KMS-11 (cell line): ENCODE measurements around the gene TMEM232.

Source experiments
- H2AFZ ChIP-seq: fragments of 200-600 bp; sonication (generic); 2 replicates; pipeline ENCODE4 v1.6.1; 2016; ENCODE audit warnings: antibody characterized with exemption, mixed run types, low read depth
- H3K27ac ChIP-seq: fragments of 200-600 bp; sonication (generic); 2 replicates; pipeline ENCODE4 v1.6.1; 2016; ENCODE audit warnings: mild to moderate bottlenecking, mixed run types
- H3K27me3 ChIP-seq: fragments of 200-600 bp; sonication (generic); 2 replicates; pipeline ENCODE4 v1.6.1; 2017; ENCODE audit warnings: mild to moderate bottlenecking, low read depth, mixed run types, moderate library complexity; ENCODE audit not compliant: insufficient read depth
- H3K36me3 ChIP-seq: fragments of 200-600 bp; sonication (generic); 2 replicates; pipeline ENCODE4 v1.6.1; 2017; ENCODE audit warnings: mild to moderate bottlenecking, mixed run types; ENCODE audit not compliant: insufficient read depth
- H3K4me1 ChIP-seq: fragments of 200-600 bp; sonication (generic); 2 replicates; pipeline ENCODE4 v1.6.1; 2016; ENCODE audit warnings: mild to moderate bottlenecking, low read depth, mixed run types; ENCODE audit not compliant: poor library complexity, severe bottlenecking
- H3K4me2 ChIP-seq: fragments of 200-600 bp; sonication (generic); 2 replicates; pipeline ENCODE4 v1.7.0; 2016; ENCODE audit warnings: mild to moderate bottlenecking, mixed run types
- H3K4me3 ChIP-seq: fragments of 200-600 bp; sonication (generic); IDR thresholded peaks from 2 replicates; pipeline ENCODE4 v1.6.1; 2017; ENCODE audit warnings: low read depth, low read length, mixed read lengths; ENCODE audit not compliant: insufficient read depth
- H3K79me2 ChIP-seq: fragments of 200-600 bp; sonication (generic); 2 replicates; pipeline ENCODE4 v1.6.1; 2016; ENCODE audit warnings: low read depth, mixed run types; ENCODE audit not compliant: insufficient read depth
- H3K9ac ChIP-seq: fragments of 200-600 bp; sonication (generic); 2 replicates; pipeline ENCODE4 v1.6.1; 2016; ENCODE audit warnings: mild to moderate bottlenecking, mixed run types
- H4K20me1 ChIP-seq: fragments of 200-600 bp; sonication (generic); 2 replicates; pipeline ENCODE4 v1.6.1; 2016; ENCODE audit warnings: mild to moderate bottlenecking, mixed run types; ENCODE audit not compliant: insufficient read depth
- TF ChIP-seq, protein P1 (sequence below): fragments of 200-600 bp; sonication (generic); conservative IDR thresholded peaks from 2 replicates; pipeline ENCODE4 v1.6.1; 2017; ENCODE audit warnings: low read depth, mild to moderate bottlenecking, antibody characterized with exemption, low read length, moderate library complexity, mixed read lengths

The TMEM232 gene

GRCh38 chr5:110752953-110753352, 26.5 kb upstream of the TMEM232 start:
- H3K9ac ChIP-seq = peak overlapping the region; percentile 74
- H2AFZ ChIP-seq = peak overlapping the region; percentile 27; the same call in 1 of the 2 replicates
- H3K4me2 ChIP-seq = peak overlapping the region; percentile 98
- H3K79me2 ChIP-seq = peaks cover 12% of the 10 kb centered on the region; the same call in 1 of the 2 replicates
- H3K36me3 ChIP-seq = no peaks in the 10 kb centered on the region; the same call in 1 of the 2 replicates
- TF ChIP-seq, protein P1, sequence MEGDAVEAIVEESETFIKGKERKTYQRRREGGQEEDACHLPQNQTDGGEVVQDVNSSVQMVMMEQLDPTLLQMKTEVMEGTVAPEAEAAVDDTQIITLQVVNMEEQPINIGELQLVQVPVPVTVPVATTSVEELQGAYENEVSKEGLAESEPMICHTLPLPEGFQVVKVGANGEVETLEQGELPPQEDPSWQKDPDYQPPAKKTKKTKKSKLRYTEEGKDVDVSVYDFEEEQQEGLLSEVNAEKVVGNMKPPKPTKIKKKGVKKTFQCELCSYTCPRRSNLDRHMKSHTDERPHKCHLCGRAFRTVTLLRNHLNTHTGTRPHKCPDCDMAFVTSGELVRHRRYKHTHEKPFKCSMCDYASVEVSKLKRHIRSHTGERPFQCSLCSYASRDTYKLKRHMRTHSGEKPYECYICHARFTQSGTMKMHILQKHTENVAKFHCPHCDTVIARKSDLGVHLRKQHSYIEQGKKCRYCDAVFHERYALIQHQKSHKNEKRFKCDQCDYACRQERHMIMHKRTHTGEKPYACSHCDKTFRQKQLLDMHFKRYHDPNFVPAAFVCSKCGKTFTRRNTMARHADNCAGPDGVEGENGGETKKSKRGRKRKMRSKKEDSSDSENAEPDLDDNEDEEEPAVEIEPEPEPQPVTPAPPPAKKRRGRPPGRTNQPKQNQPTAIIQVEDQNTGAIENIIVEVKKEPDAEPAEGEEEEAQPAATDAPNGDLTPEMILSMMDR = no peak
- H3K4me3 ChIP-seq = no peak overlapping the region
- H3K27ac ChIP-seq = peak overlapping the region; percentile 99
- no peaks in the 10 kb centered on the region for H4K20me1 ChIP-seq
- no peaks in the 10 kb centered on the region for H3K27me3 ChIP-seq
- H3K4me1 ChIP-seq = peaks cover 89% of the 10 kb centered on the region

- H4K20me1 ChIP-seq = no peaks in the 10 kb centered on the region
- peaks cover 12% of the 10 kb centered on the region; the same call in 1 of the 2 replicates for H3K79me2 ChIP-seq
- peak overlapping the region; percentile 74 for H3K9ac ChIP-seq
- H3K27me3 ChIP-seq = no peaks in the 10 kb centered on the region
- peak overlapping the region; percentile 27; the same call in 1 of the 2 replicates for H2AFZ ChIP-seq
- H3K4me1 ChIP-seq = peaks cover 84% of the 10 kb centered on the region
- peak overlapping the region; percentile 99 for H3K27ac ChIP-seq
- TF ChIP-seq, protein P1 = no peak
- H3K36me3 ChIP-seq = no peaks in the 10 kb centered on the region
- no peak overlapping the region for H3K4me3 ChIP-seq
- H3K4me2 ChIP-seq = peak overlapping the region; percentile 98
Observed at GRCh38 chr5:110751902-110752762, 25.7 kb upstream of the TMEM232 start.

DNA sequence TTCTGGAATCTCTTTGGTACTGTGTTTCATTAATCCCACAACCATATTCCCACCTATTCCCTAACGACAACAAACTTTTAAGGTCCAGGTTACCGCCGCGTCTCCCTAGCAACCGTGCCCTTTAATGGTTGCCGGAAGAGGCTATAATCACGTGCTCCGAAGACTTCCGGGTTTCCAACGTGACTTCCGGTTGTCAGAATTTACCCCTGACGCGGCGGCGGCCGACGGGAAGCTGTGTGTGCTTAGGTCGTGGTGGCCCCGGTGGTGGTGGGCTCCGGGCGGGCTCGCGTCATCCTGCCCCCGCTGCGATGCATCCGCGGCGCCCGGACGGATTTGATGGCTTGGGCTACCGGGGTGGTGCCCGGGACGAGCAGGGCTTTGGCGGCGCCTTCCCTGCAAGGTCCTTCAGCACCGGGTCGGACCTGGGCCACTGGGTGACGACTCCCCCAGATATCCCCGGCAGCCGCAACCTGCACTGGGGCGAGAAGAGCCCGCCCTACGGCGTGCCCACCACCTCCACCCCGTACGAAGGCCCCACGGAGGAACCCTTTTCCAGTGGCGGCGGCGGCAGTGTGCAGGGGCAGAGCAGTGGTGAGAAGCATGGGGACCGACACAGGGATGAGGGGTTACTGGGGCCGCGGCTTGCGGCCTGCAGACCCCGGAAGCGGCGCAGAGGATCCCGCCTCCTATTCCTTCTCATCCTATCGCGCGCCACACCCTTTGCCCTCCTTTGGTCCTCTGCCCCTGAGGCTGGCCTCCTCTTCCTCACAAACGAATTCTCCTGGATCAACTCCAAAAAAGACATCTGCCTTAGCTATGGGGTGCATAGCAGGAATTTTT, 12.6 kb upstream of the TMEM232 start, which contains the start of gene SLC25A46:
SLC25A46 (plus strand) TSS at position 196 of the 840 bp plus-strand sequence; CDS start at position 309, 113 bp downstream.
- TF ChIP-seq, protein P1 = no peak
- Histone ChIP-seq H2AFZ (peak within 1 kb of the TSS; percentile 87), H3K27ac (peak within 1 kb of the TSS; percentile 76), H3K9ac (peak within 1 kb of the TSS; percentile 79), H3K79me2 (peaks cover 32% of the 10 kb centered on the region), H4K20me1 (no peaks in the 10 kb centered on the region), H3K27me3 (no peaks in the 10 kb centered on the region), H3K36me3 (0 out of 2 replicates have a peak, but pooled peaks cover 1% of the 10 kb centered on the region), H3K4me2 (peak within 1 kb of the TSS; percentile 86), H3K4me1 (peaks cover 22% of the 10 kb centered on the region), H3K4me3 (peak within 1 kb of the TSS; percentile 47)

GRCh38 chr5:110738503-110738811, 12.0 kb upstream of the TMEM232 start:
- peaks cover 31% of the 10 kb centered on the region for H3K79me2 ChIP-seq
- H3K4me2 ChIP-seq = peak overlapping the region; percentile 80
- no peaks in the 10 kb centered on the region for H4K20me1 ChIP-seq
- H2AFZ ChIP-seq = peak overlapping the region; percentile 87
- H3K4me3 ChIP-seq = peak overlapping the region; percentile 47
- peaks cover 22% of the 10 kb centered on the region for H3K4me1 ChIP-seq
- TF ChIP-seq, protein P1 = no peak
- H3K27ac ChIP-seq = peak overlapping the region; percentile 76
- H3K36me3 ChIP-seq = no peaks in the 10 kb centered on the region
- peak overlapping the region; percentile 79; the same call in 1 of the 2 replicates for H3K9ac ChIP-seq
- no peaks in the 10 kb centered on the region for H3K27me3 ChIP-seq
